ENCODE data around the gene LAPTM5. TPM values are rescaled to one million over a fixed set of nuclear protein-coding genes. Genes with fewer than 3 reads are reported as not detected.
"Not testable (repeated sequence)": the region's sequence is repeated elsewhere in the genome, so short reads cannot be mapped to it uniquely, and the experiment has no call there.

Gene LAPTM5
- total RNA-seq, 1 experiment from 2014 or later: 82.5 TPM

GRCh38 chr1:30771005-30771404, 13.4 kb upstream of the LAPTM5 start:
- DNase-seq (ENCODE audit: low read depth): no peak

GRCh38 chr1:30770150-30770549, 12.6 kb upstream of the LAPTM5 start:
- no peak for DNase-seq (ENCODE audit: low read depth)

GRCh38 chr1:30768830-30769718, 11.5 kb upstream of the LAPTM5 start:
- DNase-seq (ENCODE audit: low read depth): peak; percentile 55

- DNase-seq (ENCODE audit: low read depth): no peak
Observed at GRCh38 chr1:30768159-30768829, 10.7 kb upstream of the LAPTM5 start.

GRCh38 chr1:30766948-30767347, 9.4 kb upstream of the LAPTM5 start:
- not testable (repeated sequence) for DNase-seq (ENCODE audit: low read depth)

- no peak for DNase-seq (ENCODE audit: low read depth)
Observed at GRCh38 chr1:30765556-30766434, 8.2 kb upstream of the LAPTM5 start.

GRCh38 chr1:30764939-30765555, 7.5 kb upstream of the LAPTM5 start:
- DNase-seq (ENCODE audit: low read depth): peak; percentile 55

- DNase-seq (ENCODE audit: low read depth): peak; percentile 79
Observed at GRCh38 chr1:30764396-30764795, 6.8 kb upstream of the LAPTM5 start.

- DNase-seq (ENCODE audit: low read depth): peak; percentile 92
Observed at GRCh38 chr1:30763651-30764248, 6.2 kb upstream of the LAPTM5 start.

- no peak for DNase-seq (ENCODE audit: low read depth)
Observed at GRCh38 chr1:30762930-30763650, 5.5 kb upstream of the LAPTM5 start.

- no peak for DNase-seq (ENCODE audit: low read depth)
Observed at GRCh38 chr1:30762152-30762929, 4.8 kb upstream of the LAPTM5 start.

- peak; percentile 87 for DNase-seq (ENCODE audit: low read depth)
Observed at GRCh38 chr1:30761381-30762151, 4.0 kb upstream of the LAPTM5 start.

GRCh38 chr1:30760596-30761324, 3.2 kb upstream of the LAPTM5 start:
- DNase-seq (ENCODE audit: low read depth): peak; percentile 37

- DNase-seq (ENCODE audit: low read depth): no peak
Observed at GRCh38 chr1:30759718-30760281, 2.2 kb upstream of the LAPTM5 start.

- peak; percentile 68 for DNase-seq (ENCODE audit: low read depth)
Observed at GRCh38 chr1:30758785-30759380, 1.3 kb upstream of the LAPTM5 start.

- DNase-seq (ENCODE audit: low read depth): no peak
Observed at GRCh38 chr1:30758121-30758688, 631 bp upstream of the LAPTM5 start.
